ENCODE data around the gene MTR. TPM values are rescaled to one million over a fixed set of nuclear protein-coding genes. Genes with fewer than 3 reads are reported as not detected.

Gene MTR
- total RNA-seq, 1 experiment from 2014 or later, result 26.3 TPM

DNA sequence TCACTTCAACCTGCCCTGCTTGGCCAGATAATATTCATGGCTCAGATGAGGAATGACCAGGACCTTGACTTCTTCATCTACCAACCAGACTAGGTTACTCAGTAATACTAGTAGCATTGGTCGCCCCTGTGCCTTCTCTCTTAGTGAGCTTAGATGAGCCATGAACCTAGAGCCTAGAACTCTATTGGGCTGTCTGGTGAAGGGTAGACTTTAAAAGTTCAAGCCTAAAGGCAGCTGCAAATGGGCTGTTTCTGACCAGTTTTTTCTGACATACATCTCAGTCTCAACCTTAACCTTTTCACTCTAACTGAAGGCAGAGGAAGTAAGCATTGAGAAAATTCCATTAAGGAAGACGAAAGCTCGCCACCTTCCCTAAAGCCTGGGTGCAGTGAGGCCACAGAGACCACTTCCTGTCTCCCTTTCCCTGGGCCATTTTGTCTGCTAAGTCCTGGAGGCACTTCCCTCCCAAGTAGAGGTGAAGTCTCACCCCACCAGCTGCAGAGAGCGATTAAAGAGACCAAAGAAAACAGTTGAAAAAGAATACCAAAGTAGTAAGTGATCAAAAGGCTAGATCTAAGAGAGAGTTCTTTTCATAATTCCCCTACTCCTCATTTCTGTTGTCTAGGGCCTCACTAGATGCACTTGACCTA lies 53.3 kb downstream of the MTR start:
- Histone ChIP-seq H3K4me3 (ENCODE audit: low read depth, low read length) (no peak overlapping the region), H3K9me3 (no peaks in the 10 kb centered on the region), H3K27me3 (replicated peaks; ENCODE audit: control insufficient read depth, insufficient read depth, low read length) (no peaks in the 10 kb centered on the region), H3K36me3 (ENCODE audit: control insufficient read depth, insufficient read depth, low read length) (no peaks in the 10 kb centered on the region), H3K4me1 (no peaks in the 10 kb centered on the region)
- H3K36me3 Mint-ChIP-seq (ENCODE audit: insufficient read depth, unreplicated experiment), result no peaks in the 10 kb centered on the region
- CTCF ChIA-PET, result no interaction called here
- H3K27me3 Mint-ChIP-seq (ENCODE audit: insufficient read depth, unreplicated experiment), result no peaks in the 10 kb centered on the region
- TF ChIP-seq, protein P1, sequence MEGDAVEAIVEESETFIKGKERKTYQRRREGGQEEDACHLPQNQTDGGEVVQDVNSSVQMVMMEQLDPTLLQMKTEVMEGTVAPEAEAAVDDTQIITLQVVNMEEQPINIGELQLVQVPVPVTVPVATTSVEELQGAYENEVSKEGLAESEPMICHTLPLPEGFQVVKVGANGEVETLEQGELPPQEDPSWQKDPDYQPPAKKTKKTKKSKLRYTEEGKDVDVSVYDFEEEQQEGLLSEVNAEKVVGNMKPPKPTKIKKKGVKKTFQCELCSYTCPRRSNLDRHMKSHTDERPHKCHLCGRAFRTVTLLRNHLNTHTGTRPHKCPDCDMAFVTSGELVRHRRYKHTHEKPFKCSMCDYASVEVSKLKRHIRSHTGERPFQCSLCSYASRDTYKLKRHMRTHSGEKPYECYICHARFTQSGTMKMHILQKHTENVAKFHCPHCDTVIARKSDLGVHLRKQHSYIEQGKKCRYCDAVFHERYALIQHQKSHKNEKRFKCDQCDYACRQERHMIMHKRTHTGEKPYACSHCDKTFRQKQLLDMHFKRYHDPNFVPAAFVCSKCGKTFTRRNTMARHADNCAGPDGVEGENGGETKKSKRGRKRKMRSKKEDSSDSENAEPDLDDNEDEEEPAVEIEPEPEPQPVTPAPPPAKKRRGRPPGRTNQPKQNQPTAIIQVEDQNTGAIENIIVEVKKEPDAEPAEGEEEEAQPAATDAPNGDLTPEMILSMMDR (IDR thresholded peaks at IDR 0.05; ENCODE audit: insufficient read depth in 1 of 2, low read depth in 1 of 2, low read length in 1 of 2, severe bottlenecking in 1 of 2, unreplicated experiment in 1 of 2), result no peak
- no peak for DNase-seq
- intact Hi-C loops (cut with micrococcal nuclease; ENCODE audit: unreplicated experiment), result no loop called here
- no peak overlapping the region for H3K4me3 Mint-ChIP-seq (ENCODE audit: unreplicated experiment)
- POLR2A ChIA-PET, result no interaction called here
- H3K4me1 Mint-ChIP-seq (ENCODE audit: low read depth, unreplicated experiment), result no peaks in the 10 kb centered on the region
- H3K9me3 Mint-ChIP-seq (ENCODE audit: unreplicated experiment), result no peaks in the 10 kb centered on the region
- no peak overlapping the region for H3K27ac Mint-ChIP-seq (ENCODE audit: unreplicated experiment)
- BruUV-seq (replicated peaks), result no TSS peak

DNA sequence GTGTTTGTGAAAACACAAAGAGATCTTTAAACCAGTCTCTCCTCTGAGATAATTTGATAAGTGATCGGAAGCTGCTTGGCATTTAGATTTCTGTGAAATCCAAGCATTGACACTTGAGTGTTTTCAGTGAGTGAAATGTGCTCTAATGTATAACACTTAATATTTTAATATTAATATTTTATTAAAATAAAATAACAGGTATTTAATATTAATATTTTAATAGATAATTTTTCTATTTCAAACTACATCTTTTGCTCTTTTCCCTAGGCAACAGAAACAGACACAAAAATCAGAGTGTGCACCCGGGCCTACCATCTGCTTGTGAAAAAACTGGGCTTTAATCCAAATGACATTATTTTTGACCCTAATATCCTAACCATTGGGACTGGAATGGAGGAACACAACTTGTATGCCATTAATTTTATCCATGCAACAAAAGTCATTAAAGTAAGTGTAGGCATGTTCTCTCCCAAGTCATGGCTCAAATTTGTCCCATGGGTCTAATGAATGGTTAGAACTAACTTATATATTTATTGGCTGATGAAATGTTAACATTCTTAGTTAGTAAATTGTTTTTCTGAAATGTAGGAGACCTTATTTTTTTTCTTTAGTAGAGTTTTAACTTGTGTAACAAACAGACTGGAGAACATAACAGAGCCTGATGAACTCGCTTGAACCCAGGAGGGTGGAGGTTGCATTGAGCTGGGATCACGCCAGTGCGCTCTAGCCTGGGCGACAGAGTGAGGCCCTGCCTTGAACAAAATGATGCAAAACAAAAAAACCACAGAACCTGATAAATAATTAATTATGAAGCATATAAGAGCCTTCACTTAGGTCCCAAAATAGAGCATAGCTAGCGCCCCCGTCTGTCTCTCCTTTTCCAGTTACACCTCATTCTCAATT lies 55.2 kb downstream of the MTR start:
- Mint-ChIP-seq H3K4me3 (ENCODE audit: unreplicated experiment) (no peak overlapping the region), H3K9me3 (ENCODE audit: unreplicated experiment) (no peaks in the 10 kb centered on the region), H3K36me3 (ENCODE audit: insufficient read depth, unreplicated experiment) (no peaks in the 10 kb centered on the region), H3K27me3 (ENCODE audit: insufficient read depth, unreplicated experiment) (no peaks in the 10 kb centered on the region), H3K4me1 (ENCODE audit: low read depth, unreplicated experiment) (no peaks in the 10 kb centered on the region), H3K27ac (ENCODE audit: unreplicated experiment) (no peak overlapping the region)
- no peak for DNase-seq
- ChIA-PET CTCF (no interaction called here), POLR2A (no interaction called here)
- Histone ChIP-seq H3K9me3 (no peaks in the 10 kb centered on the region), H3K27me3 (replicated peaks; ENCODE audit: control insufficient read depth, insufficient read depth, low read length) (no peaks in the 10 kb centered on the region), H3K36me3 (ENCODE audit: control insufficient read depth, insufficient read depth, low read length) (no peaks in the 10 kb centered on the region), H3K4me1 (no peaks in the 10 kb centered on the region), H3K4me3 (ENCODE audit: low read depth, low read length) (no peak overlapping the region)
- intact Hi-C loops (cut with micrococcal nuclease; ENCODE audit: unreplicated experiment), result no loop called here
- TF ChIP-seq, protein P1 (IDR thresholded peaks at IDR 0.05; ENCODE audit: insufficient read depth in 1 of 2, low read depth in 1 of 2, low read length in 1 of 2, severe bottlenecking in 1 of 2, unreplicated experiment in 1 of 2), result no peak
- no TSS peak for BruUV-seq (replicated peaks)

DNA sequence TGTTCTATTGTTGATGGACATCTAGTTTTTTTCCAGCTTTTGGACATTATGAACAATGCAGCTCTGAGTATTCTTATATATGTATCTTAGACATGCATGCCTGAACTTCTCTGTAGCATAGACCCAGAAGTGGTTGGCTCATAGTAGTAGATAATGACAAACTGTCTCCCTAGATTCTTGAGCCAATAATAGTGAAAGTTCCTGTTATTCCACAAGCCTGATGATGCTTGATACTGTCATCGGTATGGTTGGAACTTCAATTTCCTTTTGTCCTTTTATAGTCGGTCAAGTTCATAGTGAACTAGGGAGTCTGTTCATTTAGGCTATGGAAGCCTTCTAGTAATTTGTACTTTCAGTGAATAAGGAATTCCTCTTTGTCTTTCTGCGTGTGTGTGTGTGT lies 56.8 kb downstream of the MTR start:
- H3K9me3 ChIP-seq, result no peaks in the 10 kb centered on the region
- Mint-ChIP-seq H3K4me1 (ENCODE audit: low read depth, unreplicated experiment) (no peaks in the 10 kb centered on the region), H3K36me3 (ENCODE audit: insufficient read depth, unreplicated experiment) (no peaks in the 10 kb centered on the region), H3K27ac (ENCODE audit: unreplicated experiment) (no peak overlapping the region), H3K9me3 (ENCODE audit: unreplicated experiment) (no peaks in the 10 kb centered on the region), H3K27me3 (ENCODE audit: insufficient read depth, unreplicated experiment) (no peaks in the 10 kb centered on the region), H3K4me3 (ENCODE audit: unreplicated experiment) (no peak overlapping the region)
- BruUV-seq (replicated peaks), result no TSS peak
- no peaks in the 10 kb centered on the region for H3K27me3 ChIP-seq (replicated peaks; ENCODE audit: control insufficient read depth, insufficient read depth, low read length)
- intact Hi-C loops (cut with micrococcal nuclease; ENCODE audit: unreplicated experiment), result no loop called here
- H3K4me3 ChIP-seq (ENCODE audit: low read depth, low read length), result no peak overlapping the region
- no peaks in the 10 kb centered on the region for H3K36me3 ChIP-seq (ENCODE audit: control insufficient read depth, insufficient read depth, low read length)
- POLR2A ChIA-PET, result no interaction called here
- CTCF ChIA-PET, result no interaction called here
- DNase-seq, result no peak
- TF ChIP-seq, protein P1 (IDR thresholded peaks at IDR 0.05; ENCODE audit: insufficient read depth in 1 of 2, low read depth in 1 of 2, low read length in 1 of 2, severe bottlenecking in 1 of 2, unreplicated experiment in 1 of 2), result no peak
- no peaks in the 10 kb centered on the region for H3K4me1 ChIP-seq

Data from Caco-2 (cell line).